ENCODE results near the gene SLC4A2.

The SLC4A2 gene

GRCh38 chr7:151095123-151095797 lies 35.9 kb downstream of the SLC4A2 start:
- no peak for TF ChIP-seq CTCF (IDR thresholded peaks at IDR 0.05; ENCODE audit: low read depth, low read length)
- no peak overlapping the region for H3K4me3 ChIP-seq (ENCODE audit: low read depth, low read length)

- H3K4me3 ChIP-seq (ENCODE audit: low read depth, low read length): no peak overlapping the region
- no peak for TF ChIP-seq CTCF (IDR thresholded peaks at IDR 0.05; ENCODE audit: low read depth, low read length)
Measured at GRCh38 chr7:151095828-151096475, 36.6 kb downstream of the SLC4A2 start.

DNA sequence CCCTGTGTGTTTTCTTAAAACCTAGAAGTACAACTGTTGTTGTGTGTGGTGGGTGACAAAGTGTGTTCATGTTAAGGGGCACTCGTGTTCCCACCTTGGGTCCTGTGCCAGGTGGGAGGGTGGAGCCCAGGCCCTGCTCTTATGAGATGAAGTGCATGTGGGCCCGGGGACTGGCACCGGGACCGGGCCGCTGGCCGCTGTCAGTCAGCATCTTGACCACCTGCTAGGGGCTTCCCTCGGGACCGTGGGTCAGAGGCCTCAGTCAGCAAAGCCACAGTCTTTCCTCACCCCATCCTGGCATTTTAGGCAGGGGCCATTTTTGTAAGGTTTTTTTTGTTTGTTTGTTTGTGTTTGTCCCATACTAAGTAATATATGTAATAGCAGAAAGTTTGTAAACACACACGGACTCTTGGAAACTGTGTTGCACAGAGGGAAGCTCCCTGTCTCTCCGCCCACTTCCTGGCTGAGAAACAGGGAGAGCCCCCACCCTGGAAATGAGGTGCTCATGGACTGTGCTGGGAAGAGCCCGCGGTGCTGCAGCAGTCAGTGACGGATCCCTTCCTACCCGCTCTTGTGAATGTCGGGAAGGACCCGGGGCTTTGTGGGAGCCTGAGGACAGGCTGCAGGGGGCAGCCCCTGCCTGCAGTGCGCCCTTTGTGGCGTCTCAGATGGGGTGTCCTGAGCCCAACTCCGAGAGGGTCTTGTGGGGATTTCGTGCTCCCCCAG lies 40.3 kb downstream of the SLC4A2 start:
- no peak overlapping the region for H3K4me3 ChIP-seq (ENCODE audit: low read depth, low read length)
- TF ChIP-seq CTCF (IDR thresholded peaks at IDR 0.05; ENCODE audit: low read depth, low read length): no peak

GRCh38 chr7:151100921-151101320 lies 41.5 kb downstream of the SLC4A2 start:
- no peak for TF ChIP-seq CTCF (IDR thresholded peaks at IDR 0.05; ENCODE audit: low read depth, low read length)

GRCh38 chr7:151101621-151102396 lies 42.4 kb downstream of the SLC4A2 start:
- no peak overlapping the region for H3K4me3 ChIP-seq (ENCODE audit: low read depth, low read length)
- no peak for TF ChIP-seq CTCF (IDR thresholded peaks at IDR 0.05; ENCODE audit: low read depth, low read length)

More at GRCh38 chr7:151100921-151101320, 41.5 kb downstream of the SLC4A2 start:
- no peak overlapping the region for H3K4me3 ChIP-seq (ENCODE audit: low read depth, low read length)

GRCh38 chr7:151102991-151103390 lies 43.6 kb downstream of the SLC4A2 start:
- no peak overlapping the region for H3K4me3 ChIP-seq (ENCODE audit: low read depth, low read length)
- TF ChIP-seq CTCF (IDR thresholded peaks at IDR 0.05; ENCODE audit: low read depth, low read length): no peak
